HepG2 (cell line): ENCODE results near the gene SUDS3. TPM values are rescaled to one million over a fixed set of nuclear protein-coding genes. Genes with fewer than 3 reads are reported as not detected.

Source experiments
- ADNP ChIP-seq: sonication (generic); formaldehyde crosslinking; IDR thresholded peaks from 2 replicates; pipeline ENCODE4 v1.4.0; 2020; ENCODE audit warnings: missing genetic modification reagents
- ATAD3A ChIP-seq: sonication (generic); formaldehyde crosslinking; IDR thresholded peaks from 2 replicates; pipeline ENCODE4 v1.4.0; 2020; ENCODE audit warnings: missing genetic modification reagents
- ATF1 ChIP-seq: IDR thresholded peaks from 2 replicates; pipeline ENCODE4 v1.6.1; 2016; ENCODE audit warnings: mild to moderate bottlenecking, control low read depth
- ESRRA ChIP-seq: sonication (generic); formaldehyde crosslinking; IDR thresholded peaks from 2 replicates; pipeline ENCODE4 v1.5.1; 2020; ENCODE audit warnings: mild to moderate bottlenecking, low read depth, missing genetic modification reagents
- FOXJ3 ChIP-seq: sonication (generic); formaldehyde crosslinking; IDR thresholded peaks from 2 replicates; pipeline ENCODE4 v1.4.0; 2020; ENCODE audit warnings: missing genetic modification reagents, mild to moderate bottlenecking, borderline replicate concordance
- GLMP ChIP-seq: sonication (generic); formaldehyde crosslinking; IDR thresholded peaks from 2 replicates; pipeline ENCODE4 v1.9.0; 2021; ENCODE audit warnings: missing genetic modification reagents, mild to moderate bottlenecking, borderline replicate concordance
- KLF9 ChIP-seq: IDR thresholded peaks from 2 replicates; pipeline ENCODE4 v1.6.1; 2016; ENCODE audit warnings: low read depth
- MTF1 ChIP-seq: sonication (generic); formaldehyde crosslinking; IDR thresholded peaks from 2 replicates; pipeline ENCODE4 v1.5.0; 2020; ENCODE audit warnings: missing genetic modification reagents
- NRL ChIP-seq: sonication (generic); formaldehyde crosslinking; IDR thresholded peaks from 2 replicates; pipeline ENCODE4 v1.5.0; 2020; ENCODE audit warnings: missing genetic modification reagents, mild to moderate bottlenecking, moderate library complexity, borderline replicate concordance
- PRDM10 ChIP-seq: sonication (generic); formaldehyde crosslinking; IDR thresholded peaks from 2 replicates; pipeline ENCODE4 v1.4.0; 2020; ENCODE audit warnings: low read depth, missing genetic modification reagents
- SAP130 ChIP-seq: IDR thresholded peaks from 2 replicates; pipeline ENCODE4 v1.6.1; 2016; ENCODE audit warnings: low read depth
- SATB2 ChIP-seq: sonication (generic); formaldehyde crosslinking; IDR thresholded peaks from 2 replicates; pipeline ENCODE4 v1.5.0; 2020; ENCODE audit warnings: missing genetic modification reagents
- SMC3 ChIP-seq: IDR thresholded peaks from 2 replicates; pipeline ENCODE4 v1.6.1; 2011; ENCODE audit warnings: low read length, improper control_type of control experiment
- STAT6 ChIP-seq: sonication (generic); formaldehyde crosslinking; IDR thresholded peaks from 2 replicates; pipeline ENCODE4 v1.4.0; 2020; ENCODE audit warnings: missing genetic modification reagents, mild to moderate bottlenecking, borderline replicate concordance
- ZFP90 ChIP-seq: sonication (generic); formaldehyde crosslinking; IDR thresholded peaks from 2 replicates; pipeline ENCODE4 v1.8.0; 2022; ENCODE audit warnings: missing genetic modification reagents, mild to moderate bottlenecking, inconsistent platforms, borderline replicate concordance
- ZNF251 ChIP-seq: sonication (generic); formaldehyde crosslinking; IDR thresholded peaks from 2 replicates; pipeline ENCODE4 v1.9.0; 2021; ENCODE audit warnings: mild to moderate bottlenecking, missing genetic modification reagents
- ZNF263 ChIP-seq: sonication (generic); formaldehyde crosslinking; IDR thresholded peaks from 2 replicates; pipeline ENCODE4 v1.4.0; 2020; ENCODE audit warnings: missing genetic modification reagents
- ZNF3 ChIP-seq: IDR thresholded peaks from 2 replicates; pipeline ENCODE4 v1.7.0; 2017; ENCODE audit warnings: inconsistent platforms
- ZNF460 ChIP-seq: sonication (generic); formaldehyde crosslinking; IDR thresholded peaks from 2 replicates; pipeline ENCODE4 v1.5.1; 2020; ENCODE audit warnings: missing genetic modification reagents, mild to moderate bottlenecking, borderline replicate concordance
- ZNF576 ChIP-seq: sonication (generic); formaldehyde crosslinking; IDR thresholded peaks from 2 replicates; pipeline ENCODE4 v1.4.0; 2020; ENCODE audit warnings: mild to moderate bottlenecking, missing genetic modification reagents
- ZNF577 ChIP-seq: sonication (generic); formaldehyde crosslinking; IDR thresholded peaks from 2 replicates; pipeline ENCODE4 v1.4.0; 2020; ENCODE audit warnings: mild to moderate bottlenecking, low read depth, missing genetic modification reagents, borderline replicate concordance
- polyA plus RNA-seq, 8 experiments: library from polyadenylated mRNA; depleted of rRNA in 3 of 8; stranded (reverse) in 7 of 8; unstranded in 1 of 8; fragments of >200 nt; fragmentation: Illumina TruSeq in 4 of 8; extraction: Trizol in 4 of 8; gene quantifications; 2 replicates each; pipeline versions ENCODE4 v1.2.1 to v1.2.3, GENCODE V29; 2011 to 2016; ENCODE audit warnings: low read depth in 4 of 8, missing spikeins in 1 of 8, mixed read lengths in 1 of 8; ENCODE audit not compliant: insufficient read depth in 1 of 8
- total RNA-seq, 5 experiments: library from RNA; depleted of rRNA; stranded (reverse); fragments of >200 nt; fragmentation: Illumina TruSeq; extraction: Trizol; gene quantifications; 2 replicates each; pipeline ENCODE4 v1.2.3, GENCODE V29; 2016; ENCODE audit warnings: low read depth in 1 of 5

The SUDS3 gene
- total and polyA plus RNA-seq, 2 of the 13 experiments (the other 11 are each of a cell fraction or from before 2014, with no cell fraction given) = 20.2 to 33.1 TPM

- TF ChIP-seq GLMP = no peak
- TF ChIP-seq ZNF576 (CRISPR knock-in tag) = no peak
- TF ChIP-seq ADNP = no peak
- no peak for TF ChIP-seq ATF1 (CRISPR knock-in tag)
- TF ChIP-seq ZNF251 (CRISPR knock-in tag) = no peak
- no peak for TF ChIP-seq ZNF460 (CRISPR knock-in tag)
- TF ChIP-seq SAP130 (CRISPR knock-in tag) = peak; percentile 91
- no peak for TF ChIP-seq NRL (CRISPR knock-in tag)
- TF ChIP-seq PRDM10 = no peak
- no peak for TF ChIP-seq SATB2 (CRISPR knock-in tag)
- no peak for TF ChIP-seq ATAD3A (CRISPR knock-in tag)
- TF ChIP-seq MTF1 = no peak
- TF ChIP-seq ZNF263 (CRISPR knock-in tag) = 0 out of 2 replicates have a peak, but pooled peaks have one; percentile 13
- TF ChIP-seq ZNF3 (CRISPR knock-in tag) = no peak
- peak; percentile 33; the same call in 1 of the 2 replicates for TF ChIP-seq FOXJ3 (CRISPR knock-in tag)
- TF ChIP-seq KLF9 (CRISPR knock-in tag) = no peak
- 0 out of 2 replicates have a peak, but pooled peaks have one; percentile 42 for TF ChIP-seq ZFP90 (CRISPR knock-in tag)
- 0 out of 2 replicates have a peak, but pooled peaks have one; percentile 38 for TF ChIP-seq ESRRA (CRISPR knock-in tag)
- no peak for TF ChIP-seq SMC3
- no peak for TF ChIP-seq ZNF577 (CRISPR knock-in tag)
- no peak for TF ChIP-seq STAT6 (CRISPR knock-in tag)
Measured at GRCh38 chr12:118372541-118373495, 3.5 kb upstream of the SUDS3 start, which contains the start of gene TAOK3 (continued).
